Measurements from ENCODE around the gene CRY2.

CRY2 gene

GRCh38 chr11:45843158-45843924, 3.9 kb upstream of the CRY2 start:
- H3K9me3 ChIP-seq (ENCODE audit: insufficient read depth, low read depth, low read length) = peaks cover 1% of the 10 kb centered on the region
- H3K4me2 ChIP-seq (ENCODE audit: low read length) = peak overlapping the region; percentile 59
- H2AFZ ChIP-seq (ENCODE audit: insufficient read depth, low read length, poor library complexity) = no peak overlapping the region
- no peak overlapping the region for H2BK120ac ChIP-seq (ENCODE audit: insufficient read depth, low read length, poor library complexity)
- H2BK5ac ChIP-seq (ENCODE audit: low read depth, low read length, poor library complexity) = no peak overlapping the region
- no peaks in the 10 kb centered on the region for H3K36me3 ChIP-seq (ENCODE audit: control insufficient read depth in 1 of 2, insufficient read depth in 2 of 2, low read length in 2 of 2)
- H3K18ac ChIP-seq (ENCODE audit: low read length) = no peak overlapping the region
- peaks cover 5% of the 10 kb centered on the region for H3K79me1 ChIP-seq (ENCODE audit: low read length)
- no peak overlapping the region for H3K27ac ChIP-seq (ENCODE audit: low read depth, low read length)
- peaks cover 2 to 4% of the 10 kb centered on the region in 2 experiments for H3K4me1 ChIP-seq (ENCODE audit: control insufficient read depth in 1 of 2, insufficient read depth in 2 of 2, low read length in 2 of 2)
- no peak overlapping the region for H4K8ac ChIP-seq (ENCODE audit: low read depth, low read length)
- no peaks in the 10 kb centered on the region for H3K27me3 ChIP-seq (ENCODE audit: insufficient read depth, low read length)
- H3K23ac ChIP-seq (ENCODE audit: low read length) = no peak overlapping the region
- no CpG with 5 or more reads among the region's 22 CpGs for WGBS (ENCODE audit: extremely low coverage, insufficient coverage, insufficient read length)
- H2BK12ac ChIP-seq (ENCODE audit: low read length) = no peak overlapping the region
- H4K91ac ChIP-seq (ENCODE audit: low read depth, low read length) = no peak overlapping the region
- peak; percentile 91 to 97 for DNase-seq
- H3K14ac ChIP-seq (ENCODE audit: low read length) = no peak overlapping the region
- H3K4me3 ChIP-seq (ENCODE audit: low read depth, low read length) = no peak overlapping the region
- H4K12ac ChIP-seq (ENCODE audit: low read depth, low read length) = no peak overlapping the region
- no peak overlapping the region for H2AK5ac ChIP-seq (ENCODE audit: low read length)
- H3K4ac ChIP-seq (ENCODE audit: low read depth, low read length) = no peak overlapping the region
- peaks cover 4% of the 10 kb centered on the region for H3K79me2 ChIP-seq (ENCODE audit: control insufficient read depth, insufficient read depth, low read length, poor library complexity)
- H3K9ac ChIP-seq (ENCODE audit: low read length) = no peak overlapping the region

- H2BK5ac ChIP-seq (ENCODE audit: low read depth, low read length, poor library complexity) = no peak overlapping the region
- no peak overlapping the region for H4K91ac ChIP-seq (ENCODE audit: low read depth, low read length)
- H3K4me3 ChIP-seq (ENCODE audit: low read depth, low read length) = no peak overlapping the region
- no peak overlapping the region for H2AK5ac ChIP-seq (ENCODE audit: low read length)
- DNase-seq = no peak
- WGBS (ENCODE audit: extremely low coverage, insufficient coverage, insufficient read length) = no CpG with 5 or more reads among the region's 3 CpGs
- no peak overlapping the region for H3K23ac ChIP-seq (ENCODE audit: low read length)
- no peak overlapping the region for H3K4ac ChIP-seq (ENCODE audit: low read depth, low read length)
- no peak overlapping the region for H4K12ac ChIP-seq (ENCODE audit: low read depth, low read length)
- H3K18ac ChIP-seq (ENCODE audit: low read length) = no peak overlapping the region
- H3K36me3 ChIP-seq (ENCODE audit: control insufficient read depth in 1 of 2, insufficient read depth in 2 of 2, low read length in 2 of 2) = no peaks in the 10 kb centered on the region
- no peak overlapping the region for H3K14ac ChIP-seq (ENCODE audit: low read length)
- H4K8ac ChIP-seq (ENCODE audit: low read depth, low read length) = no peak overlapping the region
- peaks cover 4% of the 10 kb centered on the region for H3K79me2 ChIP-seq (ENCODE audit: control insufficient read depth, insufficient read depth, low read length, poor library complexity)
- H3K4me1 ChIP-seq (ENCODE audit: control insufficient read depth in 1 of 2, insufficient read depth in 2 of 2, low read length in 2 of 2) = peaks cover 5 to 8% of the 10 kb centered on the region in 2 experiments
- no peak overlapping the region for H3K9ac ChIP-seq (ENCODE audit: low read length)
- no peak overlapping the region for H3K4me2 ChIP-seq (ENCODE audit: low read length)
- no peak overlapping the region for H2BK120ac ChIP-seq (ENCODE audit: insufficient read depth, low read length, poor library complexity)
- no peaks in the 10 kb centered on the region for H3K27me3 ChIP-seq (ENCODE audit: insufficient read depth, low read length)
- no peak overlapping the region for H2AFZ ChIP-seq (ENCODE audit: insufficient read depth, low read length, poor library complexity)
- H3K79me1 ChIP-seq (ENCODE audit: low read length) = peaks cover 5% of the 10 kb centered on the region
- H2BK12ac ChIP-seq (ENCODE audit: low read length) = no peak overlapping the region
- peaks cover 3% of the 10 kb centered on the region for H3K9me3 ChIP-seq (ENCODE audit: insufficient read depth, low read depth, low read length)
- H3K27ac ChIP-seq (ENCODE audit: low read depth, low read length) = no peak overlapping the region
These were observed 2.3 kb upstream of the CRY2 start for GRCh38 chr11:45844822-45845578.

DNA sequence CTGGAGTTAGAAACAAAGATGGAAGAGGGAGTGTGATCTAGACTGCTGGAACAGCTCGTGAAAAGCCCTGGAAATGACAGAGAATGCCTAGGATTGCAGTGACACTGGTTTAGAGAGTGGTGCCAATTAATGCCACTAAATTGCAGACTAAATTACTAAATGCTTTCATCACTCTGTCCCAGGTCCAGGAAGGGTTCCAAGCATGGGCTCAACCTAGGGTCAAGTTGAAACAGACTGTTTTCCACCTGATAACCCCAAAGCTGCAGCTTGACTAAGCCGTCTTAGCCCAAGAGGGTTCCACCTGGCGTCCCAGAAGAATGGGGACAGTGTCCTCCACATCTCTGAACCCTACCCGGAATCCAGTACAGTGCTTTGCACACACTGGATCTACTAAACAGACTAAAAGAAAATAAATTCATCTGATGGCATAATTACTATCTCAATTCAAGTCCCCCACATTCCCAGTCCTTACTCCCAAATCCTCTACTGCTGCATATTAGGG, 1.1 kb upstream of the CRY2 start:
- H3K79me1 ChIP-seq (ENCODE audit: low read length) = peaks cover 5% of the 10 kb centered on the region
- no peak overlapping the region for H3K4ac ChIP-seq (ENCODE audit: low read depth, low read length)
- no peak for DNase-seq
- no peak overlapping the region for H3K23ac ChIP-seq (ENCODE audit: low read length)
- no peak overlapping the region for H3K4me3 ChIP-seq (ENCODE audit: low read depth, low read length)
- WGBS (ENCODE audit: extremely low coverage, insufficient coverage, insufficient read length) = no CpG with 5 or more reads among the region's 4 CpGs
- no peak overlapping the region for H3K27ac ChIP-seq (ENCODE audit: low read depth, low read length)
- no peak overlapping the region for H4K91ac ChIP-seq (ENCODE audit: low read depth, low read length)
- no peak overlapping the region for H2BK12ac ChIP-seq (ENCODE audit: low read length)
- no peak overlapping the region for H3K4me2 ChIP-seq (ENCODE audit: low read length)
- no peak overlapping the region for H2BK120ac ChIP-seq (ENCODE audit: insufficient read depth, low read length, poor library complexity)
- H4K12ac ChIP-seq (ENCODE audit: low read depth, low read length) = no peak overlapping the region
- no peak overlapping the region for H2AFZ ChIP-seq (ENCODE audit: insufficient read depth, low read length, poor library complexity)
- no peak overlapping the region for H3K14ac ChIP-seq (ENCODE audit: low read length)
- H3K27me3 ChIP-seq (ENCODE audit: insufficient read depth, low read length) = no peaks in the 10 kb centered on the region
- no peak overlapping the region for H2BK5ac ChIP-seq (ENCODE audit: low read depth, low read length, poor library complexity)
- H4K8ac ChIP-seq (ENCODE audit: low read depth, low read length) = no peak overlapping the region
- no peak overlapping the region for H3K18ac ChIP-seq (ENCODE audit: low read length)
- peaks cover 3% of the 10 kb centered on the region for H3K9me3 ChIP-seq (ENCODE audit: insufficient read depth, low read depth, low read length)
- no peak overlapping the region for H2AK5ac ChIP-seq (ENCODE audit: low read length)
- peaks cover 5 to 8% of the 10 kb centered on the region in 2 experiments for H3K4me1 ChIP-seq (ENCODE audit: control insufficient read depth in 1 of 2, insufficient read depth in 2 of 2, low read length in 2 of 2)
- H3K9ac ChIP-seq (ENCODE audit: low read length) = no peak overlapping the region
- no peaks in the 10 kb centered on the region for H3K36me3 ChIP-seq (ENCODE audit: control insufficient read depth in 1 of 2, insufficient read depth in 2 of 2, low read length in 2 of 2)
- H3K79me2 ChIP-seq (ENCODE audit: control insufficient read depth, insufficient read depth, low read length, poor library complexity) = peaks cover 4% of the 10 kb centered on the region

GRCh38 chr11:45847911-45848316, 639 bp downstream of the CRY2 start:
- Histone ChIP-seq H2AK5ac (ENCODE audit: low read length) (no peak overlapping the region), H3K4me2 (ENCODE audit: low read length) (peak overlapping the region; percentile 67), H3K9ac (ENCODE audit: low read length) (peak overlapping the region; percentile 63), H3K14ac (ENCODE audit: low read length) (peak overlapping the region; percentile 58), H2BK12ac (ENCODE audit: low read length) (no peak overlapping the region), H3K9me3 (ENCODE audit: insufficient read depth, low read depth, low read length) (peaks cover 3% of the 10 kb centered on the region), H2BK120ac (ENCODE audit: insufficient read depth, low read length, poor library complexity) (no peak overlapping the region), H3K79me2 (ENCODE audit: control insufficient read depth, insufficient read depth, low read length, poor library complexity) (peaks cover 4% of the 10 kb centered on the region), H3K4me1 (ENCODE audit: control insufficient read depth in 1 of 2, insufficient read depth in 2 of 2, low read length in 2 of 2) (peaks cover 5 to 8% of the 10 kb centered on the region in 2 experiments), H4K8ac (ENCODE audit: low read depth, low read length) (peak overlapping the region; percentile 0), H3K18ac (ENCODE audit: low read length) (peak overlapping the region; percentile 0), H4K12ac (ENCODE audit: low read depth, low read length) (no peak overlapping the region), H3K27ac (ENCODE audit: low read depth, low read length) (no peak overlapping the region), H3K79me1 (ENCODE audit: low read length) (peaks cover 5% of the 10 kb centered on the region), H3K23ac (ENCODE audit: low read length) (no peak overlapping the region), H3K36me3 (ENCODE audit: control insufficient read depth in 1 of 2, insufficient read depth in 2 of 2, low read length in 2 of 2) (no peaks in the 10 kb centered on the region), H3K27me3 (ENCODE audit: insufficient read depth, low read length) (no peaks in the 10 kb centered on the region), H2AFZ (ENCODE audit: insufficient read depth, low read length, poor library complexity) (peak overlapping the region; percentile 0), H3K4me3 (ENCODE audit: low read depth, low read length) (peak overlapping the region; percentile 90), H4K91ac (ENCODE audit: low read depth, low read length) (peak overlapping the region; percentile 0), H2BK5ac (ENCODE audit: low read depth, low read length, poor library complexity) (no peak overlapping the region), H3K4ac (ENCODE audit: low read depth, low read length) (no peak overlapping the region)
- DNase-seq = peak; percentile 45 to 69
- WGBS (ENCODE audit: extremely low coverage, insufficient coverage, insufficient read length) = no CpG with 5 or more reads among the region's 16 CpGs
